GM12878 (cell line): ENCODE results near the gene OR6K3. TPM values are rescaled to one million over a fixed set of nuclear protein-coding genes. Genes with fewer than 3 reads are reported as not detected.
"Not testable (repeated sequence)": the region's sequence is repeated elsewhere in the genome, so short reads cannot be mapped to it uniquely, and the experiment has no call there.

Source experiments
- ATAC-seq: fragments of 200-7000 bp; cut with Tn5 transposase; 3 replicates; pipeline ENCODE4 v1.9.1; 2020; ENCODE audit warnings: mild to moderate bottlenecking, moderate library complexity
- BruUV-seq: library from RNA; stranded (reverse); fragments of 400-500 nt; replicated peaks from 2 replicates; lab custom pipeline; 2021; lab: Mats Ljungman, UMichigan
- CTCF ChIA-PET: fragments of 300-600 bp; sonication (Branson Sonifier 250); formaldehyde crosslinking; extraction: SDS; loops from one replicate; lab custom pipeline; 2021; ENCODE audit warnings: inconsistent platforms; lab: Yijun Ruan, JAX
- POLR2A ChIA-PET: fragments of 350-600 bp; formaldehyde crosslinking; extraction: SDS; loops from one replicate; lab custom pipeline; 2021; ENCODE audit warnings: inconsistent platforms; lab: Charles Lee
- RAD21 ChIA-PET: fragments of 300-600 bp; sonication (Branson Sonifier 250); formaldehyde crosslinking; loops from one replicate; lab custom pipeline; 2023; ENCODE audit warnings: antibody characterized with exemption; ENCODE audit not compliant: unreplicated experiment; lab: Charles Lee
- SMC1A ChIA-PET: fragments of 300-600 bp; sonication (Branson Sonifier 250); formaldehyde crosslinking; loops from one replicate; lab custom pipeline; 2023; ENCODE audit not compliant: unreplicated experiment, uncharacterized antibody; lab: Charles Lee
- DNase-seq: peaks from one replicate; pipeline ENCODE4 v3.0.0-alpha.2; 2011; ENCODE audit warnings: low read depth, low spot score
- FAIRE-seq: peaks from 3 replicates; lab custom pipeline; 2011; peaks lifted over from hg19 to GRCh38; lab: Jason Lieb, UNC
- H2AFZ ChIP-seq: 2 replicates; pipeline ENCODE4 v1.6.0; 2011; ENCODE audit warnings: low read depth, low read length, control low read depth; ENCODE audit not compliant: control insufficient read depth
- H3K27ac ChIP-seq: 2 replicates; pipeline ENCODE4 v1.5.1; 2011; ENCODE audit warnings: control low read depth; ENCODE audit not compliant: control insufficient read depth, insufficient read depth
- H3K27me3 ChIP-seq, 2 experiments: replicated peaks in 1 of 2; 2 replicates each; pipeline versions ENCODE4 v1.6.0 to v1.6.1; 2011; ENCODE audit warnings: low read length in 1 of 2; ENCODE audit not compliant: control insufficient read depth in 2 of 2, insufficient read depth in 2 of 2
- H3K36me3 ChIP-seq, 2 experiments: 2 replicates each; pipeline ENCODE4 v1.5.1; 2011; ENCODE audit warnings: low read length in 1 of 2; ENCODE audit not compliant: control insufficient read depth in 2 of 2, insufficient read depth in 2 of 2
- H3K4me1 ChIP-seq: 2 replicates; pipeline ENCODE4 v1.6.1; 2011; ENCODE audit warnings: mild to moderate bottlenecking, low read length, moderate library complexity, mixed read lengths; ENCODE audit not compliant: control insufficient read depth, insufficient read depth
- H3K4me2 ChIP-seq: 2 replicates; pipeline ENCODE4 v1.6.0; 2011; ENCODE audit warnings: control low read depth; ENCODE audit not compliant: control insufficient read depth, insufficient read depth
- H3K4me3 ChIP-seq: fragments of 200-600 bp; sonication (generic); 2 replicates; pipeline ENCODE4 v1.5.1; 2016
- H3K79me2 ChIP-seq: 2 replicates; pipeline ENCODE4 v1.6.0; 2011; ENCODE audit warnings: low read length; ENCODE audit not compliant: control insufficient read depth, insufficient read depth
- H3K9ac ChIP-seq: 2 replicates; pipeline ENCODE4 v1.8.0; 2011; ENCODE audit warnings: low read length, control low read depth, mixed read lengths; ENCODE audit not compliant: control insufficient read depth, insufficient read depth
- H3K9me3 ChIP-seq: replicated peaks from 3 replicates; pipeline ENCODE4 v1.5.1; 2011; ENCODE audit warnings: mild to moderate bottlenecking, low read length; ENCODE audit not compliant: control insufficient read depth, insufficient read depth
- H4K20me1 ChIP-seq: 2 replicates; pipeline ENCODE4 v1.6.0; 2011; ENCODE audit not compliant: control insufficient read depth, insufficient read depth
- BRCA1 ChIP-seq: IDR thresholded peaks from 2 replicates; pipeline ENCODE4 v1.6.1; 2011; ENCODE audit warnings: low read depth, low read length, improper control_type of control experiment
- CBFB ChIP-seq: IDR thresholded peaks from 2 replicates; pipeline ENCODE4 v1.6.1; 2016; ENCODE audit warnings: antibody characterized with exemption, low read depth
- CHD1 ChIP-seq: IDR thresholded peaks from 2 replicates; pipeline ENCODE4 v1.6.1; 2012; ENCODE audit warnings: low read depth, low read length, improper control_type of control experiment
- EED ChIP-seq: sonication (generic); IDR thresholded peaks from 2 replicates; pipeline ENCODE4 v1.6.1; 2016; ENCODE audit warnings: antibody characterized with exemption, low read depth
- GATAD2B ChIP-seq: fragments of 450-650 bp; conservative IDR thresholded peaks from 2 replicates; pipeline ENCODE4 v1.6.1; 2017; ENCODE audit warnings: low read depth, mild to moderate bottlenecking, moderate library complexity
- KAT2A ChIP-seq: conservative IDR thresholded peaks from 2 replicates; pipeline ENCODE4 v1.6.1; 2011; ENCODE audit warnings: low read depth, low read length; ENCODE audit not compliant: control insufficient read depth
- MTA3 ChIP-seq: IDR thresholded peaks from 2 replicates; pipeline ENCODE4 v1.6.1; 2012; ENCODE audit warnings: low read length, inconsistent platforms, borderline replicate concordance
- NBN ChIP-seq: fragments of 450-650 bp; IDR thresholded peaks from 2 replicates; pipeline ENCODE4 v1.6.1; 2016
- NR2C2 ChIP-seq: IDR thresholded peaks from 2 replicates; pipeline ENCODE4 v1.6.1; 2011; ENCODE audit warnings: borderline replicate concordance, low read depth; ENCODE audit not compliant: control insufficient read depth, insufficient read length
- RFX5 ChIP-seq: IDR thresholded peaks from 2 replicates; pipeline ENCODE4 v1.6.1; 2011; ENCODE audit warnings: low read depth, low read length, improper control_type of control experiment
- TBL1XR1 ChIP-seq: IDR thresholded peaks from 2 replicates; pipeline ENCODE4 v1.6.1; 2012; ENCODE audit warnings: low read depth, low read length, improper control_type of control experiment
- TCF3 ChIP-seq: IDR thresholded peaks from 2 replicates; pipeline ENCODE4 v1.6.1; 2012; ENCODE audit warnings: low read depth, mild to moderate bottlenecking, low read length, borderline replicate concordance; ENCODE audit not compliant: insufficient read depth
- WRNIP1 ChIP-seq: IDR thresholded peaks from 2 replicates; pipeline ENCODE4 v1.6.1; 2011; ENCODE audit warnings: low read depth, low read length, improper control_type of control experiment, borderline replicate concordance
- ZBED1 ChIP-seq: IDR thresholded peaks from 2 replicates; pipeline ENCODE4 v1.6.1; 2016; ENCODE audit warnings: borderline replicate concordance
- WGBS: methylation state at CpG from one replicate; pipeline ENCODE4 v1.1.6; 2016; ENCODE audit warnings: low lambda C conversion rate; ENCODE audit not compliant: insufficient replicate concordance, insufficient coverage; ENCODE audit errors: missing lambda C conversion rate; 5-methylcytosine and 5-hydroxymethylcytosine counted together
- in situ Hi-C: fragments of 300-500 bp; cut with MboI; formaldehyde crosslinking; loops from 9 replicates; pipeline ENCODE4 v1.14.3; 2018; ENCODE audit warnings: mixed read lengths
- intact Hi-C: fragments of 100-400 bp; cut with micrococcal nuclease; formaldehyde crosslinking; loops from one replicate; pipeline ENCODE4 v1.14.2; 2022; ENCODE audit not compliant: unreplicated experiment
- polyA plus RNA-seq, 11 experiments: library from polyadenylated mRNA; depleted of rRNA in 4 of 11; unstranded in 6 of 11; stranded (reverse) in 5 of 11; fragments of >200 nt; fragmentation: Nextera tagmentation in 4 of 11; fragmentation: Illumina TruSeq in 1 of 11; extraction: Ambion mirVana in 4 of 11; extraction: Trizol in 1 of 11; gene quantifications; 1 replicate in 1 of 11; 2 replicates in 10 of 11; pipeline versions ENCODE4 v1.2.1 to v1.2.3, GENCODE V29; 2011 to 2016; ENCODE audit warnings: inconsistent platforms in 2 of 11, missing spikeins in 2 of 11, low read depth in 1 of 11
- total RNA-seq, 4 experiments: library from RNA; depleted of rRNA in 3 of 4; stranded (reverse); fragments of >200 nt in 3 of 4; fragmentation: Illumina TruSeq in 1 of 4; extraction: Trizol in 1 of 4; gene quantifications; 2 replicates each; pipeline versions ENCODE4 v1.2.1 to v1.2.3, GENCODE V29; 2013 to 2021
- TF ChIP-seq, protein P1 (sequence below): fragments of 450-650 bp; IDR thresholded peaks from 2 replicates; pipeline ENCODE4 v1.6.1; 2017; ENCODE audit warnings: borderline replicate concordance

Gene OR6K3
- total and polyA plus RNA-seq, 10 of the 15 experiments (the other 5 are each of a cell fraction or from before 2014, with no cell fraction given), result not detected

DNA sequence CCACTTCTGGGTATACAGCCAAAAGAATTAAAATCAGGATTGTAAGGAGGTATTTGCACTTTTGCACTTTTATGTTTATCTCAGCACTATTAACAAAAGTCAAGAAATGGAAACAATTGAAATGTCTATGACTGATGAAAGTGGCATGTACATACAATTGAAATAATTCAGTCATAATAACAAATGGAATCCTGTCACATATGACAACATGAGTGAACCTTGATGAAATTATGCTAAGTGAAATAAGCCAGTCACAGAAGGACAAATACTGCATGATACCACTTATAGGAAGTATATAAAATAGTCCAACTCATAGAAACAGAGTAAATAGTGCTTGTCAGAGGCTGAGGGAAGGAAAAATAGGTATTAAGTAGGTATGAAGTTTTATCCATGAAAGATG lies 30.6 kb downstream of the OR6K3 start:
- BruUV-seq, result no TSS peak
- no peak overlapping the region for H3K4me2 ChIP-seq
- ChIA-PET RAD21 (no interaction called here), SMC1A (no interaction called here), POLR2A (no interaction called here), CTCF (no interaction called here)
- H3K9ac ChIP-seq, result no peak overlapping the region
- no peaks in the 10 kb centered on the region for H3K9me3 ChIP-seq
- no peaks in the 10 kb centered on the region for H3K4me1 ChIP-seq
- no peaks in the 10 kb centered on the region for H4K20me1 ChIP-seq
- no peak overlapping the region for H3K4me3 ChIP-seq
- FAIRE-seq (no peak), DNase-seq (no peak), ATAC-seq (no peak)
- no peak overlapping the region for H2AFZ ChIP-seq
- in situ Hi-C loops, result no loop called here
- H3K36me3 ChIP-seq, result no peaks in the 10 kb centered on the region
- TF ChIP-seq CBFB (no peak), EED (no peak), BRCA1 (no peak), NR2C2 (no peak), GATAD2B (no peak), NBN (no peak), TCF3 (no peak), KAT2A (no peak), MTA3 (no peak), TBL1XR1 (no peak), CHD1 (no peak)
- intact Hi-C loops, result no loop called here
- no peaks in the 10 kb centered on the region for H3K79me2 ChIP-seq
- H3K27ac ChIP-seq, result no peak overlapping the region
- no peaks in the 10 kb centered on the region for H3K27me3 ChIP-seq

DNA sequence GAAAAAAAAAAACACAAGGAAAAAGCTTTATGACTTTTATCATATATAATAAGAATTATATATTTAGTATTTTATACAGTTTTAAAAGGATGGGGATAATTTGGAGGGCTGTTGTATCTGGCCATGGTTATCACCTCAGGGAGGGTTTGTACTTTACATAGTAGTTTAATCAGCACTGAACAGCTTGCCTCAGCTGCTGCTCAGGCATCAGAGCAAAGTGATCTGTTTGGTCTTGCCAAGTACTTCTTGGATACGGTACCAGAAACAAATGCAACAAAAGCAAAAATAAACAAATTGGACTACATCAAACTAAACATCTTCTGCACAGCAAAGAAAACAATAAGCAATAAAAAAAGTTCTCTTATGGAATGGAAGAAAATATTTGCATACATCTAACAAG lies 31.4 kb downstream of the OR6K3 start:
- DNase-seq, result no peak
- 90% methylated on average over 1 of the region's 1 CpG for WGBS
- Histone ChIP-seq H3K4me3 (no peak overlapping the region), H2AFZ (no peak overlapping the region), H3K4me1 (no peaks in the 10 kb centered on the region), H4K20me1 (no peaks in the 10 kb centered on the region), H3K79me2 (no peaks in the 10 kb centered on the region), H3K27me3 (no peaks in the 10 kb centered on the region), H3K4me2 (no peak overlapping the region), H3K27ac (no peak overlapping the region), H3K9ac (no peak overlapping the region), H3K9me3 (no peaks in the 10 kb centered on the region), H3K36me3 (no peaks in the 10 kb centered on the region)
- intact Hi-C loops, result no loop called here
- RAD21 ChIA-PET, result no interaction called here
- ATAC-seq, result no peak
- no TSS peak for BruUV-seq
- SMC1A ChIA-PET, result no interaction called here
- no peak for FAIRE-seq
- POLR2A ChIA-PET, result no interaction called here
- TF ChIP-seq RFX5 (no peak), WRNIP1 (no peak), NBN (no peak), ZBED1 (no peak)
- TF ChIP-seq, protein P1, sequence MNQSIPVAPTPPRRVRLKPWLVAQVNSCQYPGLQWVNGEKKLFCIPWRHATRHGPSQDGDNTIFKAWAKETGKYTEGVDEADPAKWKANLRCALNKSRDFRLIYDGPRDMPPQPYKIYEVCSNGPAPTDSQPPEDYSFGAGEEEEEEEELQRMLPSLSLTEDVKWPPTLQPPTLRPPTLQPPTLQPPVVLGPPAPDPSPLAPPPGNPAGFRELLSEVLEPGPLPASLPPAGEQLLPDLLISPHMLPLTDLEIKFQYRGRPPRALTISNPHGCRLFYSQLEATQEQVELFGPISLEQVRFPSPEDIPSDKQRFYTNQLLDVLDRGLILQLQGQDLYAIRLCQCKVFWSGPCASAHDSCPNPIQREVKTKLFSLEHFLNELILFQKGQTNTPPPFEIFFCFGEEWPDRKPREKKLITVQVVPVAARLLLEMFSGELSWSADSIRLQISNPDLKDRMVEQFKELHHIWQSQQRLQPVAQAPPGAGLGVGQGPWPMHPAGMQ, result no peak
- CTCF ChIA-PET, result no interaction called here
- in situ Hi-C loops, result no loop called here

DNA sequence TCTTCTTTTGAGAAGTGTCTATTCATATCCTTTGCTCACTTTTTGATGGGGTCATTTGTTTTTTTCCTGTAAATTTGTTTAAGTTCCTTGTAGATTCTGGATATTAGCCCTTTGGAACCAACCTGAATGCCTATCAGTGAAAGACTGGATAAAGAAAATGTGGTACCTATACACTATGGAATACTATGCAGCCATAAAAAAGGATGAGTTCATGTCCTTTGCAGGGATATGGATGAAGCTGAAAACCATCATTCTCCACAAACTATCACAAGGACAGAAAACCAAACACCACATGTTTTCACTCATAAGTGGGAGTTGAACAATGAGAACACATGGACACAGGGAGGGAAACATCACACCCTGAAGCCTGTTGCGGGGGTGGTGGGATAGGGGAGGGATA lies 32.2 kb downstream of the OR6K3 start:
- H3K27ac ChIP-seq, POLR2A ChIA-PET, CTCF ChIA-PET, H3K4me1 ChIP-seq, H2AFZ ChIP-seq, H3K9me3 ChIP-seq, intact Hi-C loops, in situ Hi-C loops, H3K79me2 ChIP-seq, ATAC-seq, H3K9ac ChIP-seq, H3K4me2 ChIP-seq, RAD21 ChIA-PET, H4K20me1 ChIP-seq, SMC1A ChIA-PET, DNase-seq, FAIRE-seq, H3K27me3 ChIP-seq, H3K4me3 ChIP-seq, H3K36me3 ChIP-seq, BruUV-seq: not testable (repeated sequence)
- WGBS, result 0% methylated on average over 1 of the region's 1 CpG
